NCI-H446 treated with DMSO at 0.1 percent for 48 hours (cell line): ENCODE measurements around the gene UNC13B.
A peak's percentile ranks its signal among the peaks of the same experiment; 100 is the strongest.
"Not testable (repeated sequence)": the region's sequence is repeated elsewhere in the genome, so short reads cannot be mapped to it uniquely, and the experiment has no call there.

ENCODE experiments used
- DNase-seq: peaks from one replicate; lab custom pipeline; 2025; lab: John Stamatoyannopoulos, UW

The UNC13B gene

DNA sequence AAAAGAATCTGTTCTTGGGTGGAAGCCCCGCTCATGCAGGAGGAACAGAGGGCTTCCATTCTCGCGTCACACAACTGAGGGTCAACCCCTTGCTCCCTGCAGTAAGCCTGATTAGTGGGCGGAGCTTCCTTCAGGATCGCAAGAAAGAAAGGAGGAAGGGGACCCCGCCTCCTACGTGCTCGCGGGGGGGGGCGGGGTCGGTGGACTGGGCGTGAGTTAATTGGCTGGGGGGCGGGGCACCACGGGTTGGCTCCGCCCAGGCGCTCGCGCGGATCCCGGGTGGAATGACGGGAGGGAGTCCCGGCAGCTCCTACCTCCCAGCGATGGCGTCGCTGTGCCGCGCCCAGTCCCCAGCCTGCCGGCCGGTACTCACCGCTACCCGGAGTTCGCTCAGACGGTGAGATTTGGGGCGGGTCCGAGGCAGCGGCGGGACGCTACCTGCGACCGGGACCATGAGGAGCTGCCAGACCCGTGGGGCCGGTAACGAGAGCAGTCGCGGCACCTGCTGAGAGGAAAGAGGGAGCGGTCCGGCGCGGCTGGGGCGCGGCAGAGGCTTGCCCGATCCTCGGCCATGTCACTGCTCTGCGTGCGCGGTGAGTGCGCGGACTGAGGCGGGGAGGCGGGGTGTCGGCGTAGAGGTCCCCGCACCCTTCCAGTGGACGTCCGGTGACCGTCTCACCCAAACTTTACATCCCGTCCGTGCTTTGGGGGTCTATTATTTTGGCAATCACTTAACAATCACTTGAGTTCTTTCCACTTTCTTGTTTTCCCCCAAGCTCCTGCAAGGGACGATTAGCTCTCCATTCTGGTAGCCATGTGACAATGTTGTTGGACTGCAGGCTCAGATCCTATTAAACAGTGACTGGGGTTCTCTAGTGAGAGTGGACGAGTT, at the start of gene UNC13B:
UNC13B (plus strand) TSS at position 297 of the 892 bp plus-strand sequence; CDS start at position 572, 275 bp downstream.
- DNase-seq = peak; percentile 85

DNA sequence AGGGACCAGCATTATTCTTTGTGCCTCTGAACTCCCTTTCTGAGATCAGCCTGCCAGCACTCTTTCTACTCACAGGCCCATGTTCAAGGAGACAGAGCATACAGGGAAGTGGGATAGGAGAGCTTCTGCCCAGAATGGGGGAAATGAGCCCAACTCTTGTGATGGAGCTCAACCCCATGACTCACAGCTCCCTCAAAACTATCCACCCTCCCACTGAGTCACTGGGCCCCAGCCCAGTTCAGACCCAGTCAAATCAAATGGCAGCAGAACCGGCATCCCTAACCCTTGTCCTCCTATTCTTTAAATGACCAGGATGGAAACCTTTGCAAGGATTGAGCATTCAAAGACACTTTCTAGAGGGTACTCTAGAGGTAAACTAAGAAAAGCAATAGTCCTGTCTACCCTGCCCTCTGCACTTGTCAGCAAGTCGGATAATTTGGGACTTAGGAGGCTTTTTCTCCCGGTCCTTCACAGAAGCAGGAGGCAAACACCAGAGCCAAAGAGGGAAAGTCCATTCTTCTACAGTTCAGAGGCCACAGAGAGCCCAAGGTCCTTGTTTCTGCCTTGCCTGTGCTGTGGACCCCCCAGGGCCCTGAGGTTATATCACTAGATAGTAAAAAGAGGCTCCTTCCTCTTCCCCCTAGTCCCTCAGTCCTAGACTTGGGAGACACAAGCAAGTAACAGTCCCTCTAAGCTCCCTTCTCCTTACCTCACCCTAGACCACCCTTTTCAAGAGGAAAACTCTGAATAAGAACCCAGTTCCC, 49.4 kb upstream of the UNC13B start:
- DNase-seq = no peak

DNA sequence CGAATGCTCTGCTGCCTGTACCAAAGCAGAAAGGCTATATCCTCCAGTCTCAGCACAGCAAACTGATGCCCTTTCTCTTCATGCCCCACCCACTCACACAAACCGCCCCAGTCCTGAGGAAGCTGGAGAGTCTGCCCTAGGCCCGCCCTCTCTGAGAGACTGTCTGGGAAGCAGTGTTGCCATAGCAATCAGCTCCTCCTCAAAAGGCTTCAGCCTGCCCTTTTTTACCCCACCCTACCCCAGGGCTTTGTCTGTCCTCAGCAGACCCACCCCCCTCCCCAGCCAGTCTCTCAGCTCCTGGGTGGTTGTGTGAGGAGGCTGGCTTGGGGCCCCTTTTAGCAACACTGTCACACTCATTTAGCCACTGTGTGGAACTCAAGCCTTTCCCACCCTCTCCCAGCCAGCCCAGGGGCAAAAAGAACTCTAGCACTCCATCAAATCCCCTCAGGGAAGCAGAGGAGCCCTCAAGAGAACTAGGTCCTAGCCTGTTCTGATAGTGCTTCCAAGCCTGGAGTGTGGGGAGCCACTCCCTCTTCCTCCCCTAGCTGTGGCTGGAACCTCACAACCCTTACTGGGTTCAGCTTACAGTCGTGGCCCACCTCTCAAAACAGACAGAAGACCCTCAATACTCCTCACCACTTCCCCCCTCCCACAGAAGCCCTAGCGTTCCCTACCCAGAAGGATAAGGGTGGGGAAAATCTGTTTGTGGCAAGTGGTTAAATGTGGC, 47.5 kb upstream of the UNC13B start:
- DNase-seq = peak; percentile 69

DNA sequence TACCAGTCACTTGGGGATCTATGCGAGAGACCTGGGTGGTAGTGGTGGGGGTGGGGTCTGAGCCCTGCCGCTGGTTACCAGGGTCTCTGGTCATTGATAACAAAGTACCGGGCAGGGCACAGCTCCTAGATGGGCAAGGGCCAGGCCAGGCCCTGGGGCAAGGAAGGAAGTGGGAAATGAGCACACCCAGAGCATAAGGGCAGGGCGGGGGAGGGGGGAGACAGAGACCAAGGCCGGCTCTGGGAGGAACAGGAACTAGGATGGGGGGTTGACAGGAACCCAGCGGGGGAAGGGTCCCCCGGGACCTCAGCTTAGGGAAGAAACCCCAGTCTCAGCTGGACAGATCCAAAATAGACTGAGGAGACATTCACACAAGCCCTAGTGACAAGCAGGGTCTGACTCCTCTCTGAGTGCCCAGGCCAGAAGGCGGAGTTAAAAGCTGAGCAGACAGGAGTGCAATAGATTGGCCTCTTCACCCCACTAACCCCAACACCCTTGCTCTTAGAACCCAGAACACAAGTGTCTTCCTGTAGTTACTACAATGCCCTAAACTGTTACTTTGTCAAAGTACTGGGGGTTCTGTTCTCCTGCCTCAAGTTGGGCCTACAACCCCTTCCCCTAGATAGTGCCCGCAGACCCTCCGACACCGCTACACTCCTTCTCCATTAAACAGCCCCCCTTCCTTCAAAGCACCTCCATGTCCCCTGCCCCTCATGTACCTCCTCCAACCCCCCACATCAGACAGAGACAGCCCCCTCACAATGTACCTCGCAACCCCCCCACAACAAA, 46.8 kb upstream of the UNC13B start:
- no peak for DNase-seq

DNA sequence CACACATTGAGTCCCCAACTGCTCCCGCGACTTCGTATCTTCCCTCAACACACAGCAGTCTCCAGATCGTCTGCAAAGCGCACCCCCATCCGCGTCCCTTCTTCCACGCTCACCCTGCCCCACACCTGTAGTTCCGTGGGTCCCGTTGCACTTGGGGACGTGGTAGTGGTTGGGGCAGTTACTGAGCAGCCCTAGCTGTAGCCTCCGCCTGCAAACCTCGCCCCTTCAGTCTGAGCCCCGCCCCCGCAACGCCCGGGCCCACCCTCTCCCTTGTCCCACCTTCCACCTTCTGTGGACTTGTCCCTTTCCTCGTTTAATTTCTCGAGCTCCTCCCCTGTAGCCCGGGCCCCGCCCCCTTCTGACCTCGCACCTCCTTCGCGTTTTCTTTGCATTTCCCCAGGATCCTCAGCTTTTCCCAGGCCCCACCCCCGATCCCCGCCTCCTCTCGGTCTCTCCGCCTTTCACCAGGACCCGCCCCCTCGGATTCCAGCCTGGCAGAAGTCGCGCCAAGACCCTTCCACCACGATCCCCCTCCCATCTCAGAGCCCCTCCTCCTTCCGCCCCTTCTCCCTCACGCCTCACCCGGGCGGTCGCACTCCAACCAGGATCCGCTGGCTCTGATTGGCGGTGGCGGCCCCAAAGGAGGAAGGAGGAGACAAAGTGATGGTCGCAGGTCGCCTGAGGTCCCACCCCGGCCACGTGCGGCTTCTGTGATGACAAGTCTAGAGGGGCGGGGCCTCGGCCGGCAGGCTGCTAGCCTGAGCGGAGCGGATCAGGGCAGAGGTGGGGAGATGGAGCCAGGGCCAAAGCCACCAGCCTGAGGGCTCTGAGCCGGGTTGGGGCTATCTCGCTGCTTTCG, 45.9 kb upstream of the UNC13B start, which contains the start of gene ATOSB:
ATOSB (minus strand) TSS at position 183 of the 859 bp plus-strand sequence. CDS start 7,588 bp downstream, outside the sequence.
- DNase-seq = peak; percentile 98

DNA sequence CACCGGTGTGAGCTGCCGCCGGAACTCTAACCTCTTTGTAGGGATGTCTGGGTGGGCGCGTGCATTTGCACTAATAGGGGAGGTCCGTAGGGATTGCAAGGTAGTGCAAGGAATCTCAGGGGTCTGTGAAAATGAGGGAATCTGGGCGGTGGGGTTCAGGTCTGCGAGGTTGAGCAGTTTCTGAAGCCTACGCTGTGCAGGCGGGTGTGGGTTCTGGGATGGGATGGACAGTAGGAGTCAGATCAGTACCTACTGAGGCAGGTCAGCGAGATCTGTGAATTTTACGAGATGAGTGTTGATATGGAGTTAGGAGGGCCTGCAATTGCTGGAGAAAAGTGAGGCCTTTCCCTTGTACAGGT, 45.3 kb upstream of the UNC13B start:
- no peak for DNase-seq

DNA sequence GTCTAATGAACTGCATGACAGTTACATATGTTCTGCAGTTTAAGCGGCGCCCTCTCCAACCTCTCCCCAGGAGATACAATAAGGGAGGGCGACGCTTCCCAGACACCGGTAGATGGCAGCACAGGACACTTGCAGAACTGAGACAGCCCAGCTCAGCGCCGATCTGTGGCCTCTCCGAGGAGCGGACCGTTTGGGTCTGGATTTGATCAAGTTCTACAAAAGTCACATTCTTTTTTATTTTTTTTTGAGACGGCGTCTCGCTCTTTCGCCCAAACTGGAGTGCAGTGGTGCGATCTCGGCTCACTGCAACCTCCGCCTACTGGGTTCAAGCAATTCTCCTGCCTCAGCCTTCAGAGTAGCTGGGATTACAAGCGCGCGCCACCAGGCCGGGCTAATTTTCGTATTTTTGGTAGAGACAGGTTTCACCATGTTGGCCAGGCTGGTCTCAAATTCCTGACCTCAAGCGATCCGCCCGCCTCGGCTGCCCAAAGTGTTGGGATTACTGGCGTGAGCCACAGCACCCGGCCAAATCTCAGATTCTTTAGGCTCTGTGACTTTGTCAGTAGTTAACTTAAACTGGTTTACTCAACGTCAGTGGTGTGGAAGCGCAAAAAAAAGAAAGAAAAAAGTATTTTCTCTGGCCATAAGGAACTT, 44.8 kb upstream of the UNC13B start:
- DNase-seq = peak; percentile 80

DNA sequence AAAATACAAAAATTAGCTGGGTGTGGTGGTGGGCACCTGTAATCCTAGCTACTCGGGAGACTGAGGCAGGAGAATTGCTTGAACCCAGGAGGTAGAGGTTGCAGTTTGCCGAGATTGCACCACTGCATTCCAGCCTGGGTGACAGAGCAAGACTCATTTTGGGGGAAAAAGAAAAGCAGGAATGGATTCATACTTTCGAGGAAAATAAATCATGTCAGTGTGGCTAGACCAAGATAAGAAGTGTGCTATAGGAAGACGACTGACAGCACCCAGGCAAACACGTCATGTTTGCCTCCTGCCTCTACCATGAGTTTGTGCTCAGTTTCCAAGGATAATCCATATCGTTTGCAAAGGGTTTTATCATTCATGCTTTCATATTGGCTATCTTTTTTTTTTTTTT, 26.9 kb upstream of the UNC13B start:
- no peak for DNase-seq

DNA sequence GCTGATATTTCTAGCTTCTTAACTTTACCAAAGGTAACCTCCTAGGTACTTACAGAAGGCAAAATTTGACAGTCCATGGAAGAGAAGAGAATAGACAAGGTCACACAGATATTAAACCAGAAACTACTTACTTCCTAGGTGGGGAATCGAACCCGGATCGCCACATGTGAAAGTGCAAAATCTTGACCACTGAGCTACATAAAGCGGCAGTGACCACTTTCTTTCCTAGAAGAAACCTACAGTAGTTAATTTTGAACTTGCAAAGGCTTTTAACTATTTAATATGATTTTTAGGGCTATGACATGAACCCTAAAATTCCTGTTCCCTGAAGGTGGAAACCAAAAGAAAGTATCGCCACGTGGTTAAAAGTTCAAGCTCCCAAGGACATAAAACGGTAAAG, 25.8 kb upstream of the UNC13B start:
- no peak for DNase-seq

DNA sequence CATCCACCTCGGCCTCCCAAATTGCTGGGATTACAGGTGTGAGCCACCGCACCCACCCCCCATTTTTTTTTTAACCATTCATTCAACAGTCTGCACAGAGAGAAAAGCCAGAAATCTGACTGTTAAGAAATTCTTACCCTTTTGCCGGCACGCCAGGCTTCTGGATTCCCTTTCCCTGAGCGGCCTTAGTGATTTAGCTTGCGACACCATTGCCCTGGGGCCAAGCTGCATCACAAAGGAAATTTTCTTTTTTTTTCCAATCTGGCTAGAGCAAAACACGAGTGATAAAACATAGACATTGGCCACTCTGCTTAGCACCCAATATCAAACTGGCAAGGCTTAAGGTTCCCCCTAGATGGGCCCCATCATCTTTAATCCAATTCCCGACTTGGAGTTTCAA, 24.9 kb upstream of the UNC13B start:
- no peak for DNase-seq

DNA sequence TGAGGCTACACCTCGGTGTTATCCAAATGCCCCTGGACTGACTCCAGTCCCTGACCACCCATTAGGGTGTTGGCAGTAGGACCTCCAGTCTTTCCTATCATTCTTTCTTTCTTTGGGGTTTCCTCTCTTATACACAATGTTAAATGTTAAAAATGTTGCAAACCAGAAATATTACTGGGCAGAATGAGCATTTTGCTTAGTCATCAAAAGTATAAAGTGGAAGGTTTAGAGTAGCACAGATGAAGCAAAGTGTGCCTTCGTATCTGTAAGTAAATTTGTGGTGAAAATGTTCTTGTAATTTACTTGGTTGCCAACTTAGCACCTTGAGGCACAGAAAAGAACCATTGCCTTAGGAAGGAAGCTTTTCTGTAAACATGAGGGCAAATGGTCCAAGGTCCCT, 21.7 kb upstream of the UNC13B start:
- DNase-seq = no peak

DNA sequence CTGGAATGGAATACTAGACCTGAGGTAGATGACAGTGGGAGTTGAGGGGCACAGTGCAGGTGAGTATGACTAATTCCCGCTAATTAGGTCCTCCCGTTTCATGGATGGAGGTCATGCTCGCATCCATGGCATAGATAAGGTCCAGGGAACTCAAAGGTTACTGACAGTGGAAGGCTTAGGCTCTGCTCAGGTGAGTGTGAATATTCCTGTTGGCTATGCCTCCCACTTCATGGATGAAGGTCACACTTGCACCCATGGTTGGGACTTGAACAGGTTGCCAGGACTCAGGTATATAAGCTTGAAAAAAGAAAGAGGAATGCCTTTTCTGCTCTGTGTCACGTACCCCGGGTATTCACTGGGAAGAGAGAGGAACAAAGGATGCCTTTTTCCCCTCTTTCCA, 19.8 kb upstream of the UNC13B start:
- DNase-seq = no peak

DNA sequence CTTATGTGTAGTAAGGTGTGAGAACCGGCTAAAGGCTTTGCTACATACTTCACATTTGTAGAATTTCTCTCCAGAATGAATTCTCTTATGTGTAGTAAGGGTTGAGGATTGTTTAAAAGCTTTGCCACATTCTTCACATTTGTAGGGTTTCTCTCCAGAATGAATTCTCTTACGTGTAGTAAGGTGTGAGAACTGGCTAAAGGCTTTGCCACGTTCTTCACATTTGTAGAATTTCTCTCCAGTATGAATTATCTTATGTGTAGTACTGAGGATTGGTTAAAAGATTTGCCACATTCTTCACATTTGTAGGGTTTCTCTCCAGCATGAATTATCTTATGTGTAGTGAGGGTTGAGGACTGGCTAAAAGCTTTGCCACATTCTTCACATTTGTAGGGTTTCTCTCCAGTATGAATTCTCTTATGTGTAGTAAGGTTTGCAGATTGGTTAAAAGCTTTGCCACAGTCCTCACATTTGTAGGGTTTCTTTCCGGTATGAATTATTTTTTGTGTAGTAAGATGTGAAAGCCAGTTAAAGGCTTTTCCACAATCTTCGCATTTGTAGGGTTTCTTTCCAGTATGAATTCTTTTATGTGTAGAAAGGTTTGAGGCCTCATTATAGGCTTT, 13.8 kb upstream of the UNC13B start:
- DNase-seq = not testable (repeated sequence)

DNA sequence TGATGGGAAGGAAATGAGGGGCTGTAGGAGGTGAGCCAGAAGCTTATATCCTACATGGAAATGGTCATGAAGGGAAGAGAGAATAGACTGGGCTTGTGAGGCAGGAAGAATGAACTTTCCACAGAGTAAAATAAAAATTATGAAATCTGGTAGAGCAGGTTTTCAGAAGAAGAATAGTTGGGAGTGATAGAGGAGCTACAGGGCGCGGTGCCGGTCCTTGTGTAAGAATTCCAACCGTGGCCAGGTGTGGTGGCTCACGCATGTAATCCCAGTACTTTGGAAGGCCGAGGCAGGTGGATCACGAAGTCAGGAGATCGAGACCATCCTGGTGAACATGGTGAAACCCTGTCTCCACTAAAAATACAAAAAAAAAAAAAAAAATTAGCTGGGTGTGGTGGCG, 8.9 kb upstream of the UNC13B start:
- DNase-seq = no peak

DNA sequence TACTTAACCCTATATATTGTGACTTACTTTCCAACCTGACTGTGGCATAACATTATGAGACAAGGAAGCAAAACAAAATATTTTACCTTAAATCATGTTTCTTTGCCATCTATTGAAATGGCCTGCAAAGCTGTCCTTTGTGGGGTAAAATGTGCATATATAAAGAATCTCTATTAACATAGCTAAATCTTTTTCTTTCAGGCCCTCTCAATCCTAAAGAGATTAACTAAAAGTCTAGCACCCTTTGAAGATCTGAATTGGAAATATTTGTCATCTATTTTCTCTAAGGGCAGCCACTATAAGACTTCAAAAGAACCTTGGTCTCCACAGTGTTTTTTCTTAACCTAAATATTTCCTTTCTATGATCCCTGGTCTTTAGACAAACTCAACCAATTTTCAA, 5.0 kb upstream of the UNC13B start:
- no peak for DNase-seq

DNA sequence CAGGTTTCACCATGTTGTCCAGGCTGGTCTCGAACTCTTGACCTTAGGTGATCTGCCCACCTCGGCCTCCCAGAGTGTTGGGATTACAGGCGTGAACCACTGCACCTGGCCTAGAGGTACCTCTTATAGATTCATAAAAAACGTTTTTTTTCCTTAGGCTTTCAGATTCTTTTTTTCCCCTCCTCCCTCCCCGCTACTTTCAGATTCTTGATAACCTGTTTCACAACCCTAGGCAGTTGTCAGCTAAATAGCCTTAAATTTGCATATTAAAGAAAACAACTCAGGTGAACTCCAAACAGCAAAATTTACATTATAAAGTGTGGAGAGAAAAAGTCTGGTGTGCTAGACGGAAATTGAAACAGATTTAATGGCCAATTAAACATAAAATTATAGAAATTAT, 4.0 kb upstream of the UNC13B start:
- DNase-seq = not testable (repeated sequence)

DNA sequence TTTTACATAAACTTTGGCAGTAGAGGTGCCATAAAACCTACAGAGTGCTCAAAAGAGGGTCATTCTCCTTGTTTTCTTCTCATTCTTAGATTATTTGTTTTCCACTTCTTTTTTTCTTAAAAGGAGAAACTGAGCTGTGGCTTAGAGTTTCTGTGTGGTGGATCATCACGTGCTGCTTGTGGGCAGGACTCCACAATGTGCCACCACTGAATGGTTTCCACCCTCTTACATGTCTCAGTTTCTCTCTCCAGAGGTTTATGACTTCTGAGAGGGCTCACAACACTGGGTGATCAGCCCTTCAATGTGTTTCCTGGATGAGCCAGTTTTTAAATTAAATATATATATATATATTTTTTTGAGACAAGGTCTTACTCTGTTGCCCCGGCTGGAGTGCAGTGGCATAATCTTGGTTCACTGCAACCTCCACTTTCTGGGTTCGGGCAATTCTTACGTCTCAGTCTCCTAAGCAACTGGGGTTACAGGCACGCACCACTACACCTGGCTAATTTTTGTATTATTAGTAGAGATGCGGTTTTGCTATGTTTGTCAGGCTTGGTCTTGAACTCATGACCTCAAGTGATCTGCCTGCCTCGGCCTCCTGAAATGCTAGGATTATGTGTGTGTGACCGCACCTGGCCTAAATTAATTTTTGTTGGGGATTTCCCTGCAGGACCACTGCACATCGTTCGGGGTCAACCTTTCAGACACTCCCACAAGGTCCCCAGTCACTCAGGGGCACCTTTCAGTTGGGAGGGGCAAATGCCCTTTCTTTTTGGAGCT, 3.1 kb upstream of the UNC13B start:
- DNase-seq = no peak

DNA sequence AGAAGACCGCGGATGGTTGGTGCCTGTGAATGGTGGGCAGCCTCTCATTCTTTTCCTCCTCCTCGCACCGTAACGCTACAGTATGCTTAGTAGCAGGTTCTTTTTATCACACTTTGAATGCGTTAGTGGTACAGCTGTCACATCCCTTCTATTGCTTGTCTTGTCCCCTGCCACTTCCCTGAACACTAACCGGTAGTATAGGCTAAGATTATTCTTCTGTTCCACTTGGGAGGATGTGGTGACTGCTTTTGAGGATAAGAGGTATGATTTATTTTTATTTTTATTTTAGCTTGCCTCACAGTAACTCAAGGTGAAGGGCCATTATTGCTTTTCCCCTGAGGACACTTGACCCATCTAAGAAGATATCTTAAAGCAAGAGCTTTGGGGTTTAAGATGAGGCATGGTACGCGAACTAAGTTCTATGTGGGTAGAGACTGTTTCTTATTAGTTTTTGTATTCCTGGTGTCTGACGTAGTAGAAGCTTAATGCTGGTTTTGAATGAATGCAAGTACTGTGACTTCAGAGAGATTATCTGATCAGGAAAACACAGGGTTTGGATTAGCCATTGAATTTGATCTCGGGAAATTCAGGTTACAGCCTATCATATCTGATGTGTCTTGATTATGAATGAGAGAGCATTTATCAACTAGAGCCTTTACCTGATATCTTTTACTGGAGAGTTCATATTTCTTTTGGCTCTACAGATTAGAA, 951 bp downstream of the UNC13B start:
- no peak for DNase-seq
